GM21528 (cell line): ENCODE results near the gene CD248.

Experiments
- ATAC-seq: cut with Tn5 transposase; IDR thresholded peaks from one replicate; pipeline ENCODE4 v1.9.1; 2021; ENCODE audit warnings: mild to moderate bottlenecking, moderate library complexity; ENCODE audit not compliant: unreplicated experiment, low FRiP score

CD248 gene

GRCh38 chr11:66289548-66290329 lies 27.1 kb downstream of the CD248 start:
- peak; percentile 39 for ATAC-seq

- ATAC-seq, result peak; percentile 87
These were observed 27.9 kb downstream of the CD248 start, which contains the start of gene YIF1A for GRCh38 chr11:66288671-66289547. Gene YIF1A, minus strand, starts transcription at chr11:66289143. Its CDS starts 158 bp downstream, at chr11:66288985.

GRCh38 chr11:66287889-66288670 lies 28.8 kb downstream of the CD248 start:
- no peak for ATAC-seq

GRCh38 chr11:66287211-66287888 lies 29.5 kb downstream of the CD248 start:
- no peak for ATAC-seq

GRCh38 chr11:66286699-66287098 lies 30.1 kb downstream of the CD248 start:
- no peak for ATAC-seq

- no peak for ATAC-seq
These were observed 31.4 kb downstream of the CD248 start for GRCh38 chr11:66285250-66285947.

- no peak for ATAC-seq
These were observed 32.2 kb downstream of the CD248 start for GRCh38 chr11:66284526-66285078.

- no peak for ATAC-seq
These were observed 33.3 kb downstream of the CD248 start for GRCh38 chr11:66283461-66284105.

GRCh38 chr11:66282468-66283455 lies 34.1 kb downstream of the CD248 start:
- ATAC-seq, result peak; percentile 54

- ATAC-seq, result no peak
These were observed 34.9 kb downstream of the CD248 start for GRCh38 chr11:66281776-66282467.

GRCh38 chr11:66281001-66281400 lies 35.8 kb downstream of the CD248 start:
- no peak for ATAC-seq

- ATAC-seq, result no peak
These were observed 36.4 kb downstream of the CD248 start for GRCh38 chr11:66280428-66280827.

GRCh38 chr11:66279092-66279734 lies 37.6 kb downstream of the CD248 start:
- ATAC-seq, result no peak

GRCh38 chr11:66278363-66279091 lies 38.3 kb downstream of the CD248 start:
- no peak for ATAC-seq

GRCh38 chr11:66277471-66278362 lies 39.1 kb downstream of the CD248 start, which contains the start of gene CNIH2:
Gene CNIH2, plus strand, starts transcription at chr11:66278175. Its CDS starts 282 bp downstream, at chr11:66278457.
- ATAC-seq, result no peak
